HG03432 (cell line): ENCODE measurements around the gene MROH7.

Experiments
- ATAC-seq: cut with Tn5 transposase; IDR thresholded peaks from one replicate; pipeline ENCODE4 v1.9.1; 2021; ENCODE audit warnings: mild to moderate bottlenecking, moderate library complexity; ENCODE audit not compliant: unreplicated experiment

Gene MROH7

GRCh38 chr1:54649921-54650320 lies 8.3 kb downstream of the MROH7 start:
- no peak for ATAC-seq

- ATAC-seq, result no peak
Observed at GRCh38 chr1:54650417-54650816, 8.8 kb downstream of the MROH7 start.

- ATAC-seq, result no peak
Observed at GRCh38 chr1:54651608-54652007, 10.0 kb downstream of the MROH7 start.

- ATAC-seq, result no peak
Observed at GRCh38 chr1:54652168-54652567, 10.6 kb downstream of the MROH7 start.

GRCh38 chr1:54653036-54653435 lies 11.4 kb downstream of the MROH7 start:
- ATAC-seq, result no peak

GRCh38 chr1:54658164-54658913 lies 16.8 kb downstream of the MROH7 start:
- ATAC-seq, result no peak

GRCh38 chr1:54663725-54664124 lies 22.1 kb downstream of the MROH7 start:
- ATAC-seq, result no peak

GRCh38 chr1:54664364-54664763 lies 22.8 kb downstream of the MROH7 start:
- ATAC-seq, result no peak

- no peak for ATAC-seq
Observed at GRCh38 chr1:54665852-54666251, 24.3 kb downstream of the MROH7 start.

- no peak for ATAC-seq
Observed at GRCh38 chr1:54666333-54666732, 24.7 kb downstream of the MROH7 start.

GRCh38 chr1:54667797-54668196 lies 26.2 kb downstream of the MROH7 start:
- ATAC-seq, result no peak

- ATAC-seq, result no peak
Observed at GRCh38 chr1:54668567-54668966, 27.0 kb downstream of the MROH7 start.

GRCh38 chr1:54671985-54672608 lies 30.5 kb downstream of the MROH7 start:
- peak; percentile 72 for ATAC-seq

- ATAC-seq, result no peak
Observed at GRCh38 chr1:54678776-54679643, 37.4 kb downstream of the MROH7 start.

GRCh38 chr1:54679706-54680105 lies 38.1 kb downstream of the MROH7 start:
- no peak for ATAC-seq

- ATAC-seq, result no peak
Observed at GRCh38 chr1:54680387-54680786, 38.8 kb downstream of the MROH7 start.

- no peak for ATAC-seq
Observed at GRCh38 chr1:54681358-54681757, 39.8 kb downstream of the MROH7 start.

GRCh38 chr1:54683453-54683852 lies 41.9 kb downstream of the MROH7 start:
- ATAC-seq, result no peak

- no peak for ATAC-seq
Observed at GRCh38 chr1:54685335-54685905, 43.8 kb downstream of the MROH7 start.

- no peak for ATAC-seq
Observed at GRCh38 chr1:54686155-54686554, 44.6 kb downstream of the MROH7 start.

- ATAC-seq, result no peak
Observed at GRCh38 chr1:54694771-54695170, 53.2 kb downstream of the MROH7 start.
